Skeletal muscle tissue (tissue), 4 donors: Measurements from ENCODE around the gene KDM4B. TPM values are rescaled to one million over a fixed set of nuclear protein-coding genes. Genes with fewer than 3 reads are reported as not detected.
"Not testable (repeated sequence)": the region's sequence is repeated elsewhere in the genome, so short reads cannot be mapped to it uniquely, and the experiment has no call there.

ENCODE experiments used
- H3K27ac ChIP-seq: one replicate; pipeline ENCODE4 v1.7.0; 2013; ENCODE audit warnings: mild to moderate bottlenecking, low read depth, low read length, inconsistent platforms
- H3K27me3 ChIP-seq, 3 donors: one replicate each; pipeline ENCODE4 v1.7.0; 2013; ENCODE audit warnings: low read length in 3 of 3; ENCODE audit not compliant: control insufficient read depth in 3 of 3, insufficient read depth in 3 of 3
- H3K36me3 ChIP-seq, 3 donors: one replicate each; pipeline ENCODE4 v1.7.0; 2013; ENCODE audit warnings: low read length in 3 of 3; ENCODE audit not compliant: control insufficient read depth in 3 of 3, insufficient read depth in 3 of 3
- H3K4me1 ChIP-seq, 3 donors: one replicate each; pipeline ENCODE4 v1.7.0; 2013; ENCODE audit warnings: low read length in 3 of 3, mild to moderate bottlenecking in 3 of 3; ENCODE audit not compliant: control insufficient read depth in 3 of 3, insufficient read depth in 3 of 3
- H3K4me3 ChIP-seq, 3 donors: one replicate each; pipeline ENCODE4 v1.7.0; 2013; ENCODE audit warnings: low read length in 3 of 3
- H3K9ac ChIP-seq, 3 donors: one replicate each; pipeline ENCODE4 v1.7.0; 2013; ENCODE audit warnings: low read length in 3 of 3, mild to moderate bottlenecking in 3 of 3, moderate library complexity in 2 of 3, low read depth in 1 of 3
- H3K9me3 ChIP-seq, 3 donors: one replicate each; pipeline ENCODE4 v1.7.0; 2013; ENCODE audit warnings: low read length in 3 of 3; ENCODE audit not compliant: control insufficient read depth in 3 of 3
- total RNA-seq: library from RNA; depleted of rRNA; stranded (reverse); fragments of >200 nt; gene quantifications from one replicate; pipeline ENCODE4 v1.2.3, GENCODE V29; 2014
- donor health status: Osteomylitis.

KDM4B gene
- total RNA-seq, 1 donor from 2014 or later = 11.5 TPM

GRCh38 chr19:5183616-5184015 is 214.7 kb downstream of the KDM4B start:
- H3K9ac ChIP-seq = no peak overlapping the region
- peaks cover 0 to 5% (median 3%) of the 10 kb centered on the region in 3 donors for H3K27me3 ChIP-seq
- H3K27ac ChIP-seq = no peak overlapping the region
- no peaks in the 10 kb centered on the region for H3K36me3 ChIP-seq
- H3K4me3 ChIP-seq = no peak overlapping the region
- H3K4me1 ChIP-seq = no peaks in the 10 kb centered on the region
- H3K9me3 ChIP-seq = no peaks in the 10 kb centered on the region

GRCh38 chr19:5184930-5185329 is 216.0 kb downstream of the KDM4B start:
- no peak overlapping the region for H3K9ac ChIP-seq
- no peaks in the 10 kb centered on the region for H3K36me3 ChIP-seq
- no peaks in the 10 kb centered on the region for H3K9me3 ChIP-seq
- H3K4me3 ChIP-seq = no peak overlapping the region
- no peak overlapping the region for H3K27ac ChIP-seq
- no peaks in the 10 kb centered on the region for H3K4me1 ChIP-seq
- peaks cover 0 to 5% (median 0%) of the 10 kb centered on the region in 3 donors for H3K27me3 ChIP-seq

GRCh38 chr19:5186293-5187050 is 217.6 kb downstream of the KDM4B start:
- H3K27me3 ChIP-seq = peaks cover 0 to 7% (median 0%) of the 10 kb centered on the region in 3 donors
- no peak overlapping the region for H3K4me3 ChIP-seq
- no peaks in the 10 kb centered on the region for H3K4me1 ChIP-seq
- H3K36me3 ChIP-seq = no peaks in the 10 kb centered on the region
- no peak overlapping the region for H3K9ac ChIP-seq
- H3K27ac ChIP-seq = no peak overlapping the region
- no peaks in the 10 kb centered on the region for H3K9me3 ChIP-seq

GRCh38 chr19:5188548-5189317 is 219.8 kb downstream of the KDM4B start:
- Histone ChIP-seq H3K9me3 (no peaks in the 10 kb centered on the region), H3K36me3 (no peaks in the 10 kb centered on the region), H3K9ac (no peak overlapping the region), H3K27me3 (peaks cover 0 to 4% (median 0%) of the 10 kb centered on the region in 3 donors), H3K27ac (no peak overlapping the region), H3K4me1 (no peaks in the 10 kb centered on the region), H3K4me3 (no peak overlapping the region)

GRCh38 chr19:5189318-5189607 is 220.3 kb downstream of the KDM4B start:
- H3K36me3 ChIP-seq = no peaks in the 10 kb centered on the region
- H3K4me1 ChIP-seq = no peaks in the 10 kb centered on the region
- H3K9ac ChIP-seq = no peak overlapping the region
- no peak overlapping the region for H3K27ac ChIP-seq
- no peak overlapping the region for H3K4me3 ChIP-seq
- H3K27me3 ChIP-seq = peaks cover 0 to 4% (median 0%) of the 10 kb centered on the region in 3 donors
- H3K9me3 ChIP-seq = no peaks in the 10 kb centered on the region

GRCh38 chr19:5191091-5191490 is 222.2 kb downstream of the KDM4B start:
- Histone ChIP-seq H3K27me3 (peaks cover 0 to 4% (median 0%) of the 10 kb centered on the region in 3 donors), H3K4me1 (no peaks in the 10 kb centered on the region), H3K9me3 (no peaks in the 10 kb centered on the region), H3K36me3 (no peaks in the 10 kb centered on the region), H3K4me3 (no peak overlapping the region), H3K9ac (no peak overlapping the region), H3K27ac (no peak overlapping the region)

- Histone ChIP-seq H3K27me3 (peaks cover 0 to 4% (median 0%) of the 10 kb centered on the region in 3 donors), H3K36me3 (no peaks in the 10 kb centered on the region), H3K9ac (no peak overlapping the region), H3K9me3 (no peaks in the 10 kb centered on the region), H3K27ac (no peak overlapping the region), H3K4me3 (no peak overlapping the region), H3K4me1 (no peaks in the 10 kb centered on the region)
These were observed 223.7 kb downstream of the KDM4B start for GRCh38 chr19:5192568-5192967.

- Histone ChIP-seq H3K4me3 (no peak overlapping the region), H3K27ac (no peak overlapping the region), H3K36me3 (no peaks in the 10 kb centered on the region), H3K27me3 (peaks cover 0 to 4% (median 0%) of the 10 kb centered on the region in 3 donors), H3K4me1 (no peaks in the 10 kb centered on the region), H3K9ac (no peak overlapping the region), H3K9me3 (no peaks in the 10 kb centered on the region)
These were observed 224.3 kb downstream of the KDM4B start for GRCh38 chr19:5193192-5193591.

- Histone ChIP-seq H3K36me3 (no peaks in the 10 kb centered on the region), H3K9ac (no peak overlapping the region), H3K27me3 (peaks cover 0 to 4% (median 0%) of the 10 kb centered on the region in 3 donors), H3K4me3 (no peak overlapping the region), H3K27ac (no peak overlapping the region), H3K9me3 (no peaks in the 10 kb centered on the region), H3K4me1 (no peaks in the 10 kb centered on the region)
These were observed 225.7 kb downstream of the KDM4B start for GRCh38 chr19:5194641-5195040.

GRCh38 chr19:5195587-5195986 is 226.7 kb downstream of the KDM4B start:
- not testable (repeated sequence) for H3K36me3 ChIP-seq, H3K27me3 ChIP-seq, H3K27ac ChIP-seq, H3K9me3 ChIP-seq, H3K4me1 ChIP-seq, H3K4me3 ChIP-seq, H3K9ac ChIP-seq
